Activated CD4-positive, alpha-beta T cell treated with anti-CD3 and anti-CD28 coated beads for 24 hours (primary cell): Measurements from ENCODE around the gene EEFSEC.

Experiments
- DNase-seq, 2 donors: peaks; one replicate each; pipeline ENCODE4 v3.0.0-alpha.2; 2020; ENCODE audit warnings: low read depth in 2 of 2

EEFSEC gene

GRCh38 chr3:128445357-128445756, 292.1 kb downstream of the EEFSEC start:
- no peak for DNase-seq

DNA sequence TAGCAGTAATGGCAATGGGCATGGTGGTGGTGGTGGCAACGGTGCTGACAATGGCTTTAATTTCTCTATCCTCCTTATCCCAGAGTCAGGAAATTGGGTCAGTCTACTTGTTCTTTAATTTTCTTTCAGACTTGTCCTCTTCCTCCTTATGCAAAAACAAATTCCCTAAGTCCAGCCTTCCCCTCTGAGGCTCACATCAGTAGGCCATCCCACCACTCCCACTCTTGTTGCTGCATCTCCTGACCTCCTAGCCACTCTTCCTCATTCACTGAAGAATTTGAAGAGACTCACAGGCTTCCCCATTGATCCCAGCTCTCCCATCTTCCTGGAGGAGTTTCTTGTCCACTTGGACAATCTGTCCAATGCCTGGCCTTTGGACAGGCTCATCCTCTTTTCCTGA, 293.5 kb downstream of the EEFSEC start:
- no peak for DNase-seq

DNA sequence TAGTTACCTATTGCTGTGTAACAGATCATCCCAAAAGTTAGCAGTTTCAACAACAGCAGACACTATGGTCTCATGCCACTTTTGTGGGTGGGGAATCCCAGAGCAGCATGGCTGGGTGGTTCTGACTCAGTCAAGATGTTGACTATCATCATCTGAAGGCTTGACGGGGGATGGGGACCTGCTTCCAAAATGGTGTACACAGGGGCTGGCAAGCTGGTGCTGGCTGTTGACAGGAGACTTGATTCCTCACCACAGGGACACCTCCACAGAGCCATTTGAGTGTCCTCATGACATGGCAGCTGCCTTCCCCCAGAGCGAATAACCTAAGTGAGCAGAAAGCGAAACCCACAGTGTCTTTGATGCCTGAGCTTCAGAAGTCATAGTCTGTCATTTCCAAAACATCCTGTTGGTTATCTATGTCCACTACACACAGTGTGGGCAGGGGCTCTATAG, 294.3 kb downstream of the EEFSEC start:
- DNase-seq = peak; percentile 37 to 42

DNA sequence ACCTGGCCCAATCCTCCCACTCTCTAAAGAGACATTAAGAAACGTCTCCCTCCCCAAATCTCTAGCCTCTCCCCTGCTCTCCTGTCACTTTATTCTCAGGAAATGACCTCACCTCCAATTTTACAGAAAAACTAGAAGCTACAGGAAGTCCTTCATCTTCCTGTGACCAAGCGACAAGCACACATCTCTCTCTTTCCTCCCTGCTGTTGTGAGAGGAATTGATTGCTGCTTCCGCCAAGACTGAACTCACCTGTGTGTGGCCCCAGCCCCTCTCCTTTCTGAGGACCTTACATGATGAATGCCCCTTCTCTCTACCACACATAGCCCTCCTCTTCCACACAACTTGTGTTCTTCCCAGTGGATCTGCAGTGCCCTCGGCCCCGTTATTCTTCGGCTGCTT, 295.2 kb downstream of the EEFSEC start:
- no peak for DNase-seq

- no peak for DNase-seq
Measured at GRCh38 chr3:128449111-128449638, 295.9 kb downstream of the EEFSEC start.

DNA sequence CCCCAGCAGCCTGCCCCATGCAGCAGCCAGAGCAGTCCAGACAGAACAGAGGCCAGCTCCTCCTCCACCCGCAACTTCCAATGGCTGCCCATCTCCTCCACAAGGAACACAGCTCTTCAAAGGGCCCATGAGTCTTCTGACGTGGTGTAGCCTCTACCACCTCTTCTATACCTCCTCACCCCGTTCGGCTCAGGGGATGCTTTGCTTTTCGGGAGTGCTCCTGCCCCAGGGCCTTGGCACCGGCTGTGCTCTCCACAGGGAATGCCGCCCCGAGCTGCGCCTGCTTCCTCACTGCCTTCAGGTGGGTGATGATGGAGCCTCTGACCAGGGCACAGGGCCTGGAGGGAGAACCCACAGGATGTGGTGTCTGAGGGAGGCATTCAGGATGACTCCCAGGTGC, 298.8 kb downstream of the EEFSEC start:
- no peak for DNase-seq

- no peak for DNase-seq
Measured at GRCh38 chr3:128452678-128453275, 299.5 kb downstream of the EEFSEC start.

GRCh38 chr3:128453501-128454309, 300.4 kb downstream of the EEFSEC start:
- no peak for DNase-seq

DNA sequence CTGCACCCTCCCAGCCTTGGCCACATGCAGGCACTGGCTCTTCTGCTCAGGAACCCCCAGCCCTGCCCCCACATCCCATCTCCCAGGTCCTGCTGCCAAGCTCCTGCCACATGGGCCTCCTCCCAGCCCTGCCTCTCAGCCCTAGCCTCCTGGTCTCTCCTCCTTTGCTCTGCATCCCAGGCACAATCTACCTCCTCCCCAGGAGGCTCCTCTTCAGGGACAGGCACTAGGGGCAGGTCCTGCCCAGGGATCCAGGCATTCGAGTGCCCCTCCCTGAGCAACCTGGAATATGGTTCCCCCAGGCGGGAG, 301.0 kb downstream of the EEFSEC start:
- DNase-seq = no peak

GRCh38 chr3:128455116-128455515, 301.8 kb downstream of the EEFSEC start:
- DNase-seq = no peak

- DNase-seq = no peak
Measured at GRCh38 chr3:128455786-128456748, 302.8 kb downstream of the EEFSEC start.

DNA sequence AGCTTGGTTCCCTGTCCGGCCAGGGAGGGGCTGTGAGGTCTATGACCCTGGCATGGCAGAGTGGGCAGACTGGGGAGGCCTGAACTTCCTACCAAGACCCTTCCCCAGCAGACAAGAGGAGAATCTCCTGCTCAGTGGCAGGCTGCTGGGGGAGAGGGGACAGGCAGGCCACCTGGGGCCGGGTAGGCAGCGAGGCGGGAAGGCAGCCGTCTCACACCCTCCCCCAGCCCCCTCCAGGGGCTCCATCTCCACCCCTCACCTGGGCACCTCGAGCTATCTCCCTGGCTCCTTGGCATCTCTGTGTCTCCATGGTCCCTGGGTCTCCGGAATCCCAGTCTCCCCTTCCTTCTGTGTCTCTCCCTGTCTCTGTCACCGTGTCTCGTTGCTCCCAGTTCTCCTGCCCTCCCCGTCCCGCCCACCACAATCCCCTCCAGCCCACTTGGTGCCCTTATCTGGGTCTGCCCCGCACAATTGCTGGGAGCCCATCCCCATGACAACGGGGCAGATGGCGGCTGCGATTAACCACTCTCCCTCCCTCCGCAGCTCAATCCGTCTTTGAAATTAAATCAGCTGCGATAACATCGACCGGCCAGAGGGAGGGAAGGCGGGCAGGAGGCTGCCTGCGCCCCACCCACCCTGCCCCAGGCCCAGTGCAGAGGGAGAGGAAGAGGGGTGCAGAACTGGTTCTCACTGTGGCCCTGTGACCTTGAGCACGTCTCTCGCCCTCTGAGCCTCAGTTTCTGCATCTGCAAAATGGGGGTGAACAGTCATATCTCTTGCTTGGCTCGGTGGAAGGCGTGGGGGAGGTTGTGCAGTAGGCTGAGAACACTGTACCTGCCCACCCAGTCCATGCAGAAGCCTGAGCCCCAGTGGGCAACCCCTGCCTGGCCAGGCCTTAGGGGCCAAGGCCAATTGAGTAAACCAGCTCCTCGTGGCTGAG, 303.8 kb downstream of the EEFSEC start:
- no peak for DNase-seq

GRCh38 chr3:128457937-128458336, 304.7 kb downstream of the EEFSEC start:
- DNase-seq = no peak
